ENCODE data around the gene COMMD7. TPM values are rescaled to one million over a fixed set of nuclear protein-coding genes. Genes with fewer than 3 reads are reported as not detected.

COMMD7 gene
- total RNA-seq, 6 experiments from 2014 or later = 15.2 to 21.3 (median 18.6) TPM

GRCh38 chr20:32763202-32764004 lies 20.1 kb upstream of the COMMD7 start:
- 34% methylated on average over 12 of the region's 40 CpGs for WGBS (ENCODE audit: insufficient coverage, low coverage, low lambda C conversion rate, missing lambda C conversion rate)
- no peaks in the 10 kb centered on the region for H3K27me3 ChIP-seq
- intact Hi-C loops (cut with DNase I) = no loop called here
- DNase-seq = no peak
- H3K4me3 ChIP-seq = peak overlapping the region; percentile 58 to 70 (median 63)
- peak; percentile 8 to 35 (median 22) for ATAC-seq
- H3K36me3 ChIP-seq = no peaks in the 10 kb centered on the region
- no peaks in the 10 kb centered on the region for H3K9me3 ChIP-seq
- H3K4me1 ChIP-seq = peaks cover 0 to 7% (median 0%) of the 10 kb centered on the region in 4 donors
- TF ChIP-seq CTCF (IDR thresholded peaks at IDR 0.05) (no peak), POLR2A (IDR thresholded peaks at IDR 0.05) (no peak)
- H3K27ac ChIP-seq = no peak overlapping the region

- intact Hi-C loops (cut with DNase I) = no loop called here
- Histone ChIP-seq H3K27ac (no peak overlapping the region), H3K36me3 (no peaks in the 10 kb centered on the region), H3K4me3 (peak overlapping the region; percentile 58 to 70 (median 63)), H3K4me1 (peaks cover 0 to 7% (median 0%) of the 10 kb centered on the region in 4 donors), H3K9me3 (no peaks in the 10 kb centered on the region), H3K27me3 (no peaks in the 10 kb centered on the region)
- 0% methylated on average over 20 of the region's 30 CpGs for WGBS (ENCODE audit: insufficient coverage, low coverage, low lambda C conversion rate, missing lambda C conversion rate)
- ATAC-seq (peak; percentile 2 to 23 (median 14)), DNase-seq (no peak)
- TF ChIP-seq POLR2A (IDR thresholded peaks at IDR 0.05) (no peak), CTCF (IDR thresholded peaks at IDR 0.05) (no peak)
Observed at GRCh38 chr20:32762754-32763201, 19.5 kb upstream of the COMMD7 start.

GRCh38 chr20:32761831-32762753 lies 18.8 kb upstream of the COMMD7 start, which contains the start of gene DNMT3B:
TSS of gene DNMT3B (plus strand) at chr20:32762385. CDS start at chr20:32780324, 17,939 bp downstream.
- Histone ChIP-seq H3K27me3 (no peaks in the 10 kb centered on the region), H3K4me1 (peaks cover 0 to 7% (median 0%) of the 10 kb centered on the region in 4 donors), H3K9me3 (no peaks in the 10 kb centered on the region), H3K4me3 (peak within 1 kb of the TSS; percentile 58 to 70 (median 63)), H3K27ac (no peak within 1 kb of the TSS), H3K36me3 (no peaks in the 10 kb centered on the region)
- DNase-seq = peak; percentile 80 to 84 (median 82)
- intact Hi-C loops (cut with DNase I) = no loop called here
- peak; percentile 89 to 94 (median 91) for ATAC-seq
- 16% methylated on average over 7 of the region's 92 CpGs for WGBS (ENCODE audit: insufficient coverage, low coverage, low lambda C conversion rate, missing lambda C conversion rate)
- TF ChIP-seq POLR2A (IDR thresholded peaks at IDR 0.05) = peak; percentile 21
- TF ChIP-seq CTCF (IDR thresholded peaks at IDR 0.05) = peak in 1 of 4 donors; percentile 30

GRCh38 chr20:32761417-32761830 lies 18.2 kb upstream of the COMMD7 start:
- WGBS (ENCODE audit: insufficient coverage, low coverage, low lambda C conversion rate, missing lambda C conversion rate) = 41% methylated on average over 4 of the region's 6 CpGs
- intact Hi-C loops (cut with DNase I) = no loop called here
- ATAC-seq = no peak
- Histone ChIP-seq H3K4me1 (peaks cover 0 to 7% (median 0%) of the 10 kb centered on the region in 4 donors), H3K27ac (no peak overlapping the region), H3K4me3 (peak overlapping the region; percentile 58 to 70 (median 63)), H3K9me3 (no peaks in the 10 kb centered on the region), H3K36me3 (no peaks in the 10 kb centered on the region), H3K27me3 (no peaks in the 10 kb centered on the region)
- TF ChIP-seq CTCF (IDR thresholded peaks at IDR 0.05) (no peak), POLR2A (IDR thresholded peaks at IDR 0.05) (no peak)
- DNase-seq = no peak
